HuH-7 (cell line): ENCODE measurements around the gene BAHCC1.

Experiments
- DNase-seq: peaks from one replicate; pipeline ENCODE4 v3.0.0; 2011; ENCODE audit warnings: low spot score

The BAHCC1 gene

DNA sequence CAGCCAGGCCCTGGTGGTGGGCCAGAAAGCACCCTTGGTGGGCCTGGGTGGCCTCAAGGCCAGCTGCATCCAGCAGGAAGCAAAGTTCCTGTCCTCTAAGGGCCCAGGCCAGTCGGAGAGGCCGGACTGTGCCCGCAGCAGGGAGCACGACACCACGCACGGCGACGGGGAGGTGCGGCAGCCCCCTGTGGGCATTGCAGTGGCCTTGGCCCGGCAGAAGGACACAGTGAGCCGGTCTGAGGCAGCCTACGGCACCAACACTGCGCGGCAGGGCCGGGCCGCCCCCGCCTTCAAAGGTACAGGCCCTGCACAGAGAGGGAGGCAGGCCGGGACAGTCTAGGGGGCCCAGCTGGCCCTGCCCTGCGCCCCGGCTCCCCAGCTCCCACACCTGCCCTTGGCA is 48.0 kb downstream of the BAHCC1 start:
- DNase-seq = no peak

DNA sequence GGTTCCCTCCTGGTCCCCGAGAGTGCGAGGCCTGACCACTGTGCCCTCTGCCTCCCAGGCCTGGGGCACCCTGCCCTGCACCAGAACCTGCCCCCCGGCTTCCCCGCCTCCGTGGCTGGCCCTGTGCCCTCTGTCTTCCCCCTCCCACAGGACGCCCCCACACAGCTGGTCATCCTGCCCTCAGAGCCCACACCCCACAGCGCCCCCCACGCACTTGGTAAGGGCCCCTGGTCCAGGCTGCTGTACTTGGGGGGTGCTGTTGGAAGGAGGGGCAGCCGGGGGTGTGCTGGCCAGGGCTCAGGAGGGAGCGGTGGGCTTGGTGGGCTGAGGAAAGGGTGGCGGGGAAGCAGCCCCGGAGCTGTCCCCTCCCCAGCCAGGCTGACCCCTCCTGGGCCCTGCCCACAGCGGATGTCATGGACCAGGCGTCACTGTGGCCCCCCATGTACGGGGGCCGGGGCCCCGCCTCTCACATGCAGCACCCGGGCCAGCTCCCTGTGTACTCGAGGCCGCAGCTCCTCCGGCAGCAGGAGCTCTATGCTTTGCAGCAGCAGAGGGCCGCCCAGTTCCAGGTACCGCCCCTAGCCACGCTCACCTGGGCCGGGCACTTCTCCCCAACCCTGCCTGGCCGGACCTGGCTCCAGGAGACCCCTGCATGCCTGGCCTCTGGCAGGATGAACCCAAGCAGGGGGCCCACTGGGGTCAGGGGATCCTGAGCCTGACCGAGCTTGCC is 49.5 kb downstream of the BAHCC1 start:
- DNase-seq = no peak

DNA sequence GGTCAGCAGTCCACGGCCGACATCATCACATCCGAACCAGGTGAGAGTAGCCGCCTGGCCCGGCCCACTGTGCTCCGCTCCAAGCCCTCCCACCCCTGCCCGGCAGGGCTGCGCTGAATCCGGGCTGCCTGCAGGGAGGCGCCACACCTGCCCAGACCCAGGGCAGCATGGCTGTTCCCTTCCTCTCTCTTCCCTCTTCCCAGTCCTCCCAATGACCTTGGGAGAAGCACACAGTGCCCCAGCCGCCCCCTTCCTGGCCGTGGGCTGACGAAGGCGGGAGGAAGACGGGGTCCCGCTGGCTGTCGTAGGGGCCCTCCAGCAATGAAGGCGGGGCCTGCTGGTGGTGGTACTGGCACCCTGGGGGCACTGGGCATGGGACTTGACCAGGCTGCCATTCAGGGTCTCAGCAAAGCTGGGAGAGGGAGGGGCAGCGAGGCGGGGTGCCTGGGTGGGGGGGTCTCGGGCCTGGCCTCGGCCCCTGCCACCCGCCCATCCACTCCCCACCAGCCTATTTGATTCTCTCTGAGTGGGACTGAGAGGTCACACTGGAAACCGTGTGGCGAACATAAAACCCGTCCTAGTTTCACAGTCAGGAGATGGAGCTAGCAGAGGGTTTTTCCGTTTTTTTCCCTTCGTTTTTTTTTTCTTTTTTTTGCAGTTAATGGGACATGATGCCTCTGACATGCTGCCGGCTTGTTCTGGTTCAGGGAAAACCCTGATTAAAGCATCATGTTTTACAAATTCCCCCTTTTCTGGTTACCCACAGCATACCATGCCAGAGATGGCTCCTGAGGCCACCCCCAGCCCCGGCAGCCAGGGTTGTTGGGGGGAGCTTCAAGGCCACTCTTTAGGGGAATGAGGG is 50.6 kb downstream of the BAHCC1 start:
- no peak for DNase-seq

DNA sequence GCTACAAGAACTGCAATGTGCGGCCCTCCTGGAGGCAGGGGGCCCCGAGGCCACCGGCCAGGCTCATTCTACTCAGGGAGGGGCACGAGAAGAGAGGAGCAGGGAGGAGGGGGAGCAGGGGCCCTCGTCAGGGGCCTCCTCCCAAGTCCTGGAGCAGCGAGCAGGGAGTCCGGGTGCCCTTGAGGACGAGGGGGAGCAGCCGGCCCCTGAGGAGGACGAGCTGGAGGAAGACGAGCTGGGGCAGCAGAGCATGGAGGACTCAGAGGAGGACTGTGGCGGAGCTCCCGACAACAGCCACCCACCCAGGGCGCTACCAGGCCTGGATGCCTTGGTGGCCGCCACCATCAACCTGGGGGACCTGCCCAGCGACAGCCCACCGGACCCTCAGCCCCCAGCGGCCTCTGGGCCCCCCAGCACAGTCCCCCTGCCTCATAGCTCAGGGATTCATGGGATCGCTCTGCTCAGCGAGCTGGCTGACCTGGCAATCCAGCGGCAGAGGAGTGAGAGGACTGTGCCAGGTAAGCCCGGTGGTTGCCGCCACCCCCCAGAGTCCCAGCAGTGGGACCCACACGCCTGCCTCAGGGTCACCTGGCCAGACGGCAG is 52.2 kb downstream of the BAHCC1 start:
- DNase-seq = no peak

DNA sequence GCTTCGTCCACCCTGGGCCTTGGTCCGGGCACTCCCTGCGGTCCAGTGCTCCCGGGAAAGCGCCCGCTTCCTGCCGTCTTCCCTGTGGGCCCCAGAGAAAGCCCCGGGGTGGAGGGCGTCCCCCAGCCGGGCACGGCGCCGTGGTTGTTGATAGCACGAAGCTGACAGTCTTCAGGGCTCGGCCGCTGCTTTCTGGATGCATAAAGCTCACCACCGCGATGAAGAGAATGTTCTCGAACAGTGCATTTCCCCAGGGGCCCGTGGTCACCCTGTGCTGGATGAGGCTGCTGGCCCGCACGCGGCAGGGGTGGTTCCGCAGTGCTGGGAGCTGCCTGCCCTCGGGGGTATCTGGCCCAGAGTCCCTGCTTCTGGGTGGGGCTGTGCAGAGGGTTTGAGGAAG is 53.2 kb downstream of the BAHCC1 start:
- no peak for DNase-seq

DNA sequence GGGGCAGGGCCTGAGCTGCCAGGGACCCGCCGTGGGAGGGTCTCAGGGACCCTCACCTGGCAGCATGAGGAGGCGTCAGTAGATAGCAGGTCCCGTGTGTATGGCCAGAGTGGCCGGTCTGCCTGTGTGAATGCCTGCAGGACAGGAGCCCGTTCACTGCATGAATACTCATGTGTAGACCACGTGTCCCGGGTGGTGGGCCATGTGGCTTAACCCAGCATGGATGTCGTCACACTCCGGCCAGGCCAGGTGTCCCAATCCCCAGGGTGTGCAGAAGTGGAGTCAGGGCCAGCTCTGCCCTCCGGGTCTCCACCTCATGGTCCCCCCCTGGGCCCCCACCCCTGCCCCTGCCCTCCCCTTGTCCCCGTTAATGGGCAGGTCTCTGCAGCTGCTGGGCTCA is 53.7 kb downstream of the BAHCC1 start:
- no peak for DNase-seq

DNA sequence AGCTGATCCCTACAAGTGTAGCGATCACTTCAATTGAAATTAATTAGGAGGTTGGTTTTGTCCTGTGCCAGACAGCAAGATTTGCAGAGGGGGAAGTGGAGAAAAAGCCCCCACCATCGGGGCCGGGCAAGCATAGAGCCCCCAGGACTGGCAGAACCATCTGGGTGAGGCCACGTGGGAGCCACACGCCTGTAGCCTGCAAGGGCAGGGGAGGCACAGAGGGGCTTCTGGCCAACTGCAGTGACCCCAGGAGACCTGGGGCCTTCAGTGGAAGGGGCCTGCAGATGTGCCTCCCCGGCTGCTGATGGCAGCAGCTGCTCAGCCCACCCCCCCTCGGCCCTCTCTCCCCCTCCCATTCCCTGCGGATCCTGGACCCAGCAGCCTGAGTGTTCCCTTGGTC is 54.1 kb downstream of the BAHCC1 start:
- DNase-seq = no peak

DNA sequence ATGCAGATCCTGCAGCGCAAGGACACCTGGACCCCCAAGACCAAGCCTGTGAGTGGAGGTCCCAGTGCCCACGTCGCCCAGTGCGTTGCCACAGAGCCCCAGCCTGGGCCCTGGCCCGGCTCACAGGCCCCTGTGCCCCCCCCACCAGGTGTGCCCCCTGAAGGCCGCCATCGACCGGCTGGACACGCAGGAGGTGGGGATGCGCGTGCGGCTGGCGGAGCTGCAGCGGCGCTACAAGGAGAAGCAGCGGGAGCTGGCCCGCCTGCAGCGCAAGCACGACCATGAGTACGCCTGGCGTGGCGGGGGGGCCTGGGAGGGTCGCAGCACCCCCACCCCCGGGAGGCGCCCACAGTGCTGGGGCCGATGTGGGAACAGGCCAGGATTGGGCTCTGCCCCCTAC is 56.6 kb downstream of the BAHCC1 start:
- no peak for DNase-seq

DNA sequence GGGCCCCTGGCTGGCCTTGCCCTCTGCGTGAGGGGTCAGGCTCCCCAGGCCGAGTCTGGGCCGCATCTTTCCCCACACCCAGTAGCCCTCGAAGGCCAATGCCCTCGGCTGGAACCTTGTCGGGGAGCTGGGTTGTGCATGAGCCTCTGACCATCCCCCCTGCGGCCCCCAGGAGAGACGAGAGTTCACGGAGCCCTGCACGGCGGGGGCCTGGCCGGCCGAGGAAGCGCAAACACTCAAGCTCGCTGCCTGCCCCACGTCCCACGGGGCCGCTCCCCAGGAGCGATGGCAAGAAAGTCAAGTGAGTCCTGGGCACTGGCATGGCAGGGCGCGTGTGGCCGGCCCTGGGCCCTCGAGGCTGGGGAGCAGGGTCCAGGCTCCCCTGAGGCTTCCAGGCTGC is 57.3 kb downstream of the BAHCC1 start:
- no peak for DNase-seq

DNA sequence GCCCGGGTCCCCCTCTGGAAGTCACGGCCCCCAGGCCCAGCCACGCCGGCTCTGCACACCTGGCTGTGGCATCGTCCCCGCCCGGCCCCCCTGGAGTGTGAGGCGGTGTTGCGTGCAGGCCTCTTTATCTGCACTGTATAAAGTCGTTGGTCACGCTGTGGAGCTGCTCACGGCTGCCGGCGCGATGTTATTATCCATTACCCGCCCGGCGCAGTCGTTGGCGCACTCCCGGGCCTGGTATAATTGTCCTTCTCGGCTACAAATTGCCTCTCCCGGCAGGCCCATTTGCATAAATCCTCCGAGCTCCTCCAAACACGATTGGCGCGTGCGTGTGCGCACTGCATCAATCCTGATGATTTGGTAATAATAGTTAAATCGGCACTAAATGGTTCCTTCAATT is 57.8 kb downstream of the BAHCC1 start:
- DNase-seq = no peak

DNA sequence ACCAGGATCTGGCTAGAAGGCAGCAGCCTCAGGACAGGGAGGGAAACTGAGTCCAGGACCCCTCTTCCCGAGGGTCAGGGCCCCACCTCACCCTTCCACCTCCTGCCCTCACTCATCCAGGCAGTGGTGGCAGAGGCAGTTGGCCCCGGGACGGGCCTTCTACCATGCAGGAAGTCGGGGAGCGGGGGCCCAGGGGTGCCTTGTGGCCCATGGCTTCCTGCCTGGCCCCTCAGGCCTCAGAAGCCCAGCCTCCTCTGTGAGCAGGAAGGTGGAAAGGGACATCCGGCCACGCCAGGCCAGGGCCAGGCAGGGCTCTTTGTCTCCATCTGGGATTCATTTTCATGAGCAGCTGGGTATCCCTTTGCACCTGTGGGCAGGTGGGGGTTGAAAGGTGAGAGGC is 58.5 kb downstream of the BAHCC1 start:
- DNase-seq = no peak

DNA sequence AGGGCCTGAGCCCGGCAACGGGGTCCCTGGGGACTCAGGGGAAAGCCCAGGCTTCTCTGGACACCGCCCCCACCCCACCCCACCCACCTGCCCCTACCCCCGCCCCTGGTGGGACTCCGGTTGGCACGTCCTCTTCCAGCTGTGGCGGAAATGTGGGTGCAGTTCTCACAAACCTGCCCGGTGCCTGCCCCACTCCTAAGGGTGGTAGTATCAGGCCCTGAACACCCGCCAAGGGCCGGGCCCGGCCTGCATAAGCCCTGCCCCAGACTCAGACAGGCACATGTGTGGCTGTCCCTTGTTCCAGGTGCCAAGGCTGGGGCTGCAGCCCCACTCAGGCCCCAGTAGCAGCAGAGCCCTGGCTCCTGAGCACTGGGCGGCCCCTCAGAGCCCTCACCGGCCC is 59.2 kb downstream of the BAHCC1 start:
- no peak for DNase-seq

DNA sequence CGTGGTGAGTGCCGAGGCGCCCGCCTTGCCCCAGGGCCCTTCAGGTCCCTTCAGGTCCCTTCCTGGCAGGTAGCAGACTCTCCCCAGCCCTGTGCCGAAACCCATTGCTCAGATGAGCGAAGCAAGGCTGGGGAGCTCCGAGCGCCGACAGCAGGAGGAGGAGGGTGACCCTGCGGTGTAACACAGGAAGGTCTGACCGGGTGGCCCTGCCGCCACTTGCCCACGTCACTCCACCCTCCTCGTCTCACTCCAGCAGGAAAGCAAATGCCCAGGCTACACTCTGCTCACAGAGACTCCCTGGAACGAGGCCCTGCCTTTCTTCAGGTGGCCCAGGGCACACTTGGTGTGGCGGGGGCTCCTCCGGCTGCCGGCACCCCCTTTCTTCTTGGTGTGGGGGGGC is 60.1 kb downstream of the BAHCC1 start:
- DNase-seq = no peak

DNA sequence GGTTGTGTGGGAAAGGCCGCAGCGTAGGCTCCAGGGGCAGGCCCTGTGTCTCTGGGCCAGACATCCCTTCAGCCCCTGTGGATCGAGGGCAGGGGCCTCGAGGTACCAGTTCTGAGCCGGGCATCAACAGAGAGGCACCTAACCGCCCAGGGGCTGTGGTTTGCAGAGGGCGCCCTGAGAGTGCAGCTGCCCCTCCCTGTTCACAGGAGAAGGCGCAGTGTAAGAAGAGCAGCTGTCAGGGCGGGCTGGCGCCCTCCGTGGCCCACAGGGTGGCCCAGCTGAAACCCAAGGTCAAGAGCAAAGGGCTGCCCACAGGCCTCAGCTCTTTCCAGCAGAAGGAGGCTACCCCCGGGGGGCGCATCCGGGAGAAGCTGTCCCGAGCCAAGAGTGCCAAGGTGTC is 60.8 kb downstream of the BAHCC1 start:
- no peak for DNase-seq

DNA sequence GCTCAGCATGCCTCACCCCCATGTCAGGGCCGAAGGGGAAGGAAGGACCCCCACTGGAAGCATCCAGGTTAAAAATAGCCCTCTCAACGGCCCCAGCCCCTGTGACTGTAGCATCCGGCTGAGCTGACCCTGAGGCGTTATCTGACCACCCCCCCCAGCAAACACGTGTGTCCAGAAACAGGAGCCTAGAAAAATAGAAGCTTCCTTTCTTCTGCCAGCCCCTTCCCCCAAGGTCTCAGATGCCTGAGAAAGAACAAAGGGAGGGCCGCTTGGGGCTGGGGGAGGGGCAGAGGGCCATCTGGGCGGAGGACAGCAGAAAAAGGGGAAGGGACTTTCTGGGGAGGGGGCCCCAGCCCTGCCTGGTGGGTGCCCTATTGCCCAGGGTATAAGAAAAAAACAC is 61.5 kb downstream of the BAHCC1 start:
- DNase-seq = no peak

DNA sequence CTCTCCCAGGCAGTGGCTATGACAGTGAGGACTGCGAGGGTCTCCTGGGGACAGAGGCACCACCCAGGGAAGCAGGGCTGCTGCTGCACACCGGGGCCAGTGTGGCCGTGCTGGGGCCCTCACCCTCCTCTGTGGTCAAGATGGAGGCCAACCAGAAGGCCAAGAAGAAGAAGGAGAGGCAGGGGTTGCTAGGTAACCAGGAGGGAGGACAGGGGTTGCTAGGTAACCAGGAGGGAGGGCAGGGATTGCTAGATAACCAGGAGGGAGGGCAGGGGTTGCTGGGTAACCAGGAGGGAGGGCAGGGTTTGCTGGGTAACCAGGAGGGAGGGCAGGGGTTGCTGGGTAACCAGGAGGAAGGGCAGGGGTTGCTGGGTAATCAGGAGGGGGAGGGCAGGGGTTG is 62.1 kb downstream of the BAHCC1 start:
- no peak for DNase-seq

DNA sequence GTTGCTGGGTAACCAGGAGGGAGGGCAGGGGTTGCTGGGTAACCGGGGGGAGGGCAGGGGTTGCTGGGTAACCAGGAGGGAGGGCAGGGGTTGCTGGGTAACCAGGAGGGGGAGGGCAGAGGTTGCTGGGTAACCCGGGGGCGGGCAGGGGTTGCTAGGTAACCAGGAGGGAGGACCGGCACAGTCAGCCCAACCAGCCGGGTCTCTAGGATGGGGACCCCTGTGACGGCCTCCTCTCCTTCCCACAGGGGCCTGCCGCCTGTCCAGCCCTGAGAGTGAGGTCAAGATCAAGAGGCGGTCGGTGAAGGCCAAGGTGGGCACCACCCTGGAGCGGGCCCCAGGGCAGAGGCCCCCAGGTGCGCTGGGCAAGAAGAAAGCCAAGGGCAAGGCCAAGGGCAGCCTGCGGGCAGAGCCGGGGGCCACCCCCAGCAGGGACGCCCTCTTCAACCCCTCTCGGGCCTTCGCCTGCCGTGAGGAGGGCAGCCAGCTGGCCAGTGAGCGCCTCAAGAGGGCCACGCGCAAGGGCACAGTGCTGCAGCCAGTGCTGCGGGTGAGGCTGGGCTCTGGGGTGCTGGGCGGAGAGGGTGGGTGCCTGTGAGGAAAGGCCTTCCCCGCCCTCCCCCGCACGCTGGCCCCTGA is 62.8 kb downstream of the BAHCC1 start:
- DNase-seq = no peak

DNA sequence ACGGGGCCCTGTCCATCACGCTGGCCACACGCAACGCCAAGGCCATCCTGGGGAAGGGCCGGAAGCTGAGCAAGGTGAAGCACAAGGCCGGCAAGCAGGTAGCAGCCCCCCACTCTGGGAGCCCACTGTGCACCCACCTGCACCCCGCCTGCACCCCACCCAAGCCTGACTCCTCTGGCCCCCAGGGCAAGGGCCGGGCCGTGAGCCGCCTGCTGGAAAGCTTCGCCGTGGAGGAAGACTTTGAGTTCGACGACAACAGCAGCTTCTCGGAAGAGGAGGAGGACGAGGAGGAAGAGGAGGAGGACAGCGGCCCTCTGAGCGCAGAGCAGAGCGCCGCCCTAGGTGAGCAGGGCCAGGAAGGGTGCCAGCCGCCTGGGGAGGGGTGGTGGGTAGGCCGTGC is 63.4 kb downstream of the BAHCC1 start:
- DNase-seq = no peak

DNA sequence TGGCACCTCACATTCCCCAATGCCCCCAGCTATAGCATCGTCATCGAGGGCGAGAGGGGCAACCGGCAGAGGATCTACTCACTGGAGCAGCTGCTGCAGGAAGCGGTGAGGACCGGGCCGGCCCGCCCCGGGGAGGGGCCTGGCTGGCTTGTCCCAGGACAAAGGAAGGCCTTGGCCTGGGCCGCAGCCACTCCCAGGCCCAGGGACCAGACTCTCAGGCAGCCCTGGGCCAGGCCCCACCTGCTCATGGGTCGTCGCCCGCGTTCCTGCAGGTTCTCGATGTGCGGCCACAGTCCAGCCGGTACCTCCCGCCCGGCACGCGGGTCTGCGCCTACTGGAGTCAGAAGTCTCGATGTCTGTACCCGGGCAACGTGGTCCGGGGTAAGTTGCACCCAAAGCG is 64.0 kb downstream of the BAHCC1 start:
- DNase-seq = no peak

DNA sequence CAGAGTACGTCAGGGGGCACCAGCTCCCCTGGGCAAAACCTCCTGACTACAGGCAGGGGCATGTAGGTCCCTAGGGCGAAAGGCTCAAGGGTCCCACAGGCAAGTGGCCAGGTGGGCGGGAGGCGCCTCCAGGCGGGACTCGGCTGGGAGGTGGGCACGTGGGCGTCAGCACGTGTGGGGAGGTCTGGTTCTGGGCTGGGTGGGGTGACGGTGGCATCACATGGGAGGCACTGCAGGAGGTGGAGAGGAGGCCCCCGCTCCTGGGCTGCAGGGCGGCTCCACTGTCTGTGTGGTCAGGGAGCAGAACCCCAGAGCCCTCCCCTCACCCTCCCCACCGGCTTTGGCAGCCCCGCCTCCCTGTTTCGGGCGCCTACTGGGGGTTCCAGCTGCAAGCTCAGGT is 64.6 kb downstream of the BAHCC1 start:
- DNase-seq = no peak

DNA sequence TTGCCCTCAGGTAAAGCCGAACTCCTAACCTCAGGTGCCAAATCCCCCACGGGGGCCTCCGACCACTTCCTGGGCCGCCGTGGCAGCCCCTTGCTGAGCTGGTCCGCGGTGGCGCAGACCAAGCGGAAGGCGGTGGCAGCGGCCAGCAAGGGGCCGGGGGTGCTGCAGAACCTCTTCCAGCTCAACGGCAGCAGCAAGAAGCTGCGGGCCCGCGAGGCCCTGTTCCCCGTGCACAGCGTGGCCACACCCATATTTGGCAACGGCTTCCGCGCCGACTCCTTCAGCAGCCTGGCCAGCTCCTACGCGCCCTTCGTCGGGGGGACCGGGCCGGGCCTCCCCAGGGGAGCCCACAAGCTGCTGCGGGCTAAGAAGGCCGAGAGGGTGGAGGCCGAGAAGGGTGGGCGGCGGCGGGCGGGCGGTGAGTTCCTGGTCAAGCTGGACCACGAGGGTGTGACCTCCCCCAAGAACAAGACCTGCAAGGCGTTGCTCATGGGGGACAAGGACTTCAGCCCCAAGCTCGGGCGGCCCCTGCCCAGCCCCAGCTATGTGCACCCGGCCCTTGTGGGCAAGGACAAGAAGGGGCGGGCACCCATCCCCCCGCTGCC is 65.7 kb downstream of the BAHCC1 start:
- DNase-seq = no peak
